SK-N-SH treated with all-trans-retinoic acid at 6 μM for 48 hours (cell line): ENCODE data around the gene DBP.
"Not testable (repeated sequence)": the region's sequence is repeated elsewhere in the genome, so short reads cannot be mapped to it uniquely, and the experiment has no call there.

ENCODE experiments used
- ATAC-seq: fragments of 200-7000 bp; cut with Tn5 transposase; 3 replicates; pipeline ENCODE4 v1.9.1; 2020; ENCODE audit warnings: mild to moderate bottlenecking, moderate library complexity
- ARNTL ChIP-seq: fragments of 450-650 bp; formaldehyde crosslinking; IDR thresholded peaks from 2 replicates; pipeline ENCODE4 v1.5.0; 2020; ENCODE audit warnings: low read depth, mild to moderate bottlenecking, moderate library complexity, borderline replicate concordance
- BACH2 ChIP-seq: fragments of 250-450 bp; sonication (Bioruptor Pico); IDR thresholded peaks from 2 replicates; pipeline ENCODE4 v1.9.0; 2021; ENCODE audit warnings: mild to moderate bottlenecking, borderline replicate concordance
- CREB5 ChIP-seq: fragments of 250-450 bp; sonication (Bioruptor Pico); IDR thresholded peaks from 2 replicates; pipeline ENCODE4 v1.5.1; 2020; ENCODE audit warnings: low read depth, mild to moderate bottlenecking, moderate library complexity
- CSDC2 ChIP-seq: fragments of 250-450 bp; sonication (Bioruptor Pico); IDR thresholded peaks from 2 replicates; pipeline ENCODE4 v1.5.0; 2020; ENCODE audit warnings: mild to moderate bottlenecking, moderate library complexity
- GLIS3 ChIP-seq: fragments of 250-450 bp; sonication (Bioruptor Pico); IDR thresholded peaks from 2 replicates; pipeline ENCODE4 v1.5.0; 2020; ENCODE audit warnings: mild to moderate bottlenecking, moderate library complexity
- OSR1 ChIP-seq: fragments of 250-450 bp; sonication (Bioruptor Pico); IDR thresholded peaks from 2 replicates; pipeline ENCODE4 v1.8.0; 2022; ENCODE audit warnings: moderate library complexity, mild to moderate bottlenecking, inconsistent platforms
- PATZ1 ChIP-seq: fragments of 250-450 bp; sonication (Bioruptor Pico); IDR thresholded peaks from 2 replicates; pipeline ENCODE4 v1.8.0; 2020; ENCODE audit warnings: mild to moderate bottlenecking, moderate library complexity, borderline replicate concordance
- PPARA ChIP-seq: fragments of 250-450 bp; sonication (Bioruptor Pico); IDR thresholded peaks from 2 replicates; pipeline ENCODE4 v1.5.0; 2020; ENCODE audit warnings: mild to moderate bottlenecking, borderline replicate concordance
- RARB ChIP-seq: fragments of 250-450 bp; sonication (Bioruptor Pico); IDR thresholded peaks from 2 replicates; pipeline ENCODE4 v1.8.0; 2021; ENCODE audit warnings: mild to moderate bottlenecking, moderate library complexity
- SNAI2 ChIP-seq: fragments of 250-450 bp; sonication (Bioruptor Pico); IDR thresholded peaks from 2 replicates; pipeline ENCODE4 v1.5.0; 2020; ENCODE audit warnings: mild to moderate bottlenecking, moderate library complexity
- TOX ChIP-seq: fragments of 250-450 bp; sonication (Bioruptor Pico); IDR thresholded peaks from 2 replicates; pipeline ENCODE4 v1.8.0; 2021; ENCODE audit warnings: mild to moderate bottlenecking, moderate library complexity, borderline replicate concordance
- TSHZ2 ChIP-seq: fragments of 250-450 bp; sonication (Bioruptor Pico); IDR thresholded peaks from 2 replicates; pipeline ENCODE4 v1.5.0; 2020; ENCODE audit warnings: mild to moderate bottlenecking, moderate library complexity
- ZC3H10 ChIP-seq: fragments of 250-450 bp; sonication (Bioruptor Pico); IDR thresholded peaks from 2 replicates; pipeline ENCODE4 v1.5.1; 2021; ENCODE audit warnings: mild to moderate bottlenecking, moderate library complexity
- ZNF565 ChIP-seq: fragments of 450-650 bp; formaldehyde crosslinking; conservative IDR thresholded peaks from 2 replicates; pipeline ENCODE4 v1.5.0; 2020; ENCODE audit warnings: low read depth, mild to moderate bottlenecking, moderate library complexity
- ZNF70 ChIP-seq: fragments of 450-650 bp; formaldehyde crosslinking; IDR thresholded peaks from 2 replicates; pipeline ENCODE4 v1.5.0; 2020; ENCODE audit warnings: mild to moderate bottlenecking, moderate library complexity
- ZNF8 ChIP-seq: fragments of 450-650 bp; formaldehyde crosslinking; IDR thresholded peaks from 2 replicates; pipeline ENCODE4 v1.5.0; 2020; ENCODE audit warnings: mild to moderate bottlenecking, moderate library complexity
- TF ChIP-seq, protein P1 (sequence below): fragments of 250-450 bp; sonication (Bioruptor Pico); IDR thresholded peaks from 2 replicates; pipeline ENCODE4 v1.8.0; 2021; ENCODE audit warnings: low read depth, mild to moderate bottlenecking, moderate library complexity, borderline replicate concordance

Gene DBP

DNA sequence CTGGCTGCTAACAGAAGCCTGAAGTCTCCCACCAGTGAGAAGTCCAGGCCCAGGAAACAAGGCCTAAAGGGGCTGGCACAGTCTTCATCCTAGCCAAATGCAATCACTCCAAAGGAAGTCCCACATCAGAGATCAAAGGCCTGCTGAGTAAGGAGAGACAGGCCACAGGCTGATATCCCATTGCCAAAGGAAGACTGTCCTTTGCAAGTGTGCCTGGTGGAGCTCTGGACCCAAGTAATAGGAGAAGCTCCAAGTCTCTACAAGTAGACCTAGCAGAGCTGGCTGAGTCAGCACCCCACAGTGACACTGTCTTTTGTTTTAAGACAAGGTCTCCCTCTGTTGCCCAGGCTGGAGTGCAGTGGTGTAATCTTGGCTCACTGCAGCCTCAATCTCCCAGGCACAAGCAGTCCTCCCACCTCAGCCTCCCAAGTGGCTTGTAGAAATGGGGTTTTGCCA is 4.5 kb downstream of the DBP start (continued):
- no peak for TF ChIP-seq CREB5 (CRISPR knock-in tag)
- no peak for TF ChIP-seq CSDC2

DNA sequence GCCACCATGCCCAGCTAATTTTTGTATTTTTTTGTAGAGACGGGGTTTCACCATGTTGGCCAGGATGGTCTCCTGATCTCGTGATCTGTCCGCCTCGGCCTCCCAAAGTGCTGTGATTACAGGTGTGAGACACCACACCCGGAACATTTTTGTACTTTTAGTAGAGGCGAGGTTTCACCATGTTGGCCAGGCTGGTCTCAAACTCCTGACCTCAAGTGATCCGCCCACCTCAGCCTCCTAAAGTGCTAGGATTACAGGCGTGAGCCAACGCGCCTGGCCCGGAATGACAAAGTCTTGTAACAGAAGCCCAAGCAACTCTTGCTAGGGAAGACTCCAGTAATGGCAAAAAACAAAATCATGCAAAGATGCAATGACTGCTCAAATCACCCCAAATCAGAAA is 4.9 kb downstream of the DBP start:
- ATAC-seq, result not testable (repeated sequence)

DNA sequence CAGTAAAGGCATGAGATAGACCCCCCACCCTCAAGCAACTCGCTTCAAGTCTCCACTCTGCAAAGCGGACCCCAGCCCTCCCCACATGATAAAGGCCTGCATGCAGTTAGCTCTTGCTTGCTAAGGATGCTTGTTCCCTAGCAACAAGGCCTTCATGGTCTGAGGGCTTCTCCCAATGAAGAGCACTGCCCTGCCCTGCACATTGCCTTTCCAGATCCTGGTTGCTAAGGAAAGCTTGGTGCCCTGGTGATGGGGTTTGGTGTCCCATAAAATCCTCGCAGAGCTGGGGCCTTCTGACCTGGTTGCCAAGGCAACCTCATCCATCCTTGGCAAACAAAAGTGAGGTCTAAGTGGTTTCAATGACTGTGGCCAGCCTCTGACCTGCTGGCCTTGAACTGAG is 6.0 kb downstream of the DBP start:
- TF ChIP-seq TOX (CRISPR knock-in tag) (no peak), SNAI2 (CRISPR knock-in tag) (no peak), PPARA (CRISPR knock-in tag) (no peak), OSR1 (CRISPR knock-in tag) (no peak), RARB (CRISPR knock-in tag) (no peak), ZNF70 (CRISPR knock-in tag) (no peak), CREB5 (CRISPR knock-in tag) (no peak), PATZ1 (CRISPR knock-in tag) (no peak)
- no peak for ATAC-seq

DNA sequence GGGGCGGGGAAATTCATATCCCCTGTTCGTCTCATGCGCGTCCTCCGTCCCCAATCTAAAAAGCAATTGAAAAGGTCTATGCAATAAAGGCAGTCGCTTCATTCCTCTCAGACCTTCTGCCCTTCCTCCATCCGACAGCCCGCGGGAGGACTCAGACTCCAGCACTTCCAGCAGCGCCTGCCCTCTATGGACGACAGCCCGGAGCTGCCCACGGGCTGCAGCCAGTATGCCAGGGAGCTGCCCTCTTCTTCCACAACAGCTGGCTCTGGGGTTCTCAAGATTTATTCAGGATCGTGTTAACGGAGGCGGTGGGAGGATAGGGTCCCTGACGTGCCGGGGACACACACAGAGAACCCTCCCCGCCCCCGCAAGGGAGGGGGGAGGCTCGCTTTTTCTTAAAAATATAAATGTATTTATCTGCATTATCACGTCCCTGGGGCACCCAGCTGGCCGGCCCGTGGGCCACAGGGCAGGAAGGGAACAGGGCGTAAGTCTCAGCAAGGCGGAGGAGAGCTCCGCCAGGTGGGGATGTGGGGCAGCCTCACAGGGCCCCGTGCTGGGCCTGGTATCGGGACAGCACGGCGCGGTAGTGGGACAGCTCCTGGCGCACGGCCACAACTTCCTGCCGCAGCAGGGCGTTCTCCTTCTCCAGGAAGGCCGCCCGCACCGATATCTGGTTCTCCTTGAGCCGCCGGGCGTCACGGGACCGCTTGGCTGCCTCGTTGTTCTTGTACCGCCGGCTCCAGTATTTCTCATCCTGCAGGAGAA is 6.7 kb downstream of the DBP start:
- TF ChIP-seq RARB (CRISPR knock-in tag), result no peak
- no peak for TF ChIP-seq ZNF8
- TF ChIP-seq PATZ1 (CRISPR knock-in tag), result no peak
- TF ChIP-seq, protein P1, sequence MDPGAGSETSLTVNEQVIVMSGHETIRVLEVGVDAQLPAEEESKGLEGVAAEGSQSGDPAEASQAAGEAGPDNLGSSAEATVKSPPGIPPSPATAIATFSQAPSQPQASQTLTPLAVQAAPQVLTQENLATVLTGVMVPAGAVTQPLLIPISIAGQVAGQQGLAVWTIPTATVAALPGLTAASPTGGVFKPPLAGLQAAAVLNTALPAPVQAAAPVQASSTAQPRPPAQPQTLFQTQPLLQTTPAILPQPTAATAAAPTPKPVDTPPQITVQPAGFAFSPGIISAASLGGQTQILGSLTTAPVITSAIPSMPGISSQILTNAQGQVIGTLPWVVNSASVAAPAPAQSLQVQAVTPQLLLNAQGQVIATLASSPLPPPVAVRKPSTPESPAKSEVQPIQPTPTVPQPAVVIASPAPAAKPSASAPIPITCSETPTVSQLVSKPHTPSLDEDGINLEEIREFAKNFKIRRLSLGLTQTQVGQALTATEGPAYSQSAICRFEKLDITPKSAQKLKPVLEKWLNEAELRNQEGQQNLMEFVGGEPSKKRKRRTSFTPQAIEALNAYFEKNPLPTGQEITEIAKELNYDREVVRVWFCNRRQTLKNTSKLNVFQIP (CRISPR knock-in tag), result no peak
- no peak for TF ChIP-seq ZC3H10 (CRISPR knock-in tag)
- no peak for TF ChIP-seq SNAI2 (CRISPR knock-in tag)
- TF ChIP-seq OSR1 (CRISPR knock-in tag), result no peak
- TF ChIP-seq PPARA (CRISPR knock-in tag), result no peak
- TF ChIP-seq GLIS3 (CRISPR knock-in tag), result no peak
- TF ChIP-seq ZNF565 (CRISPR knock-in tag), result no peak
- TF ChIP-seq TOX (CRISPR knock-in tag), result no peak
- no peak for TF ChIP-seq ZNF70 (CRISPR knock-in tag)
- no peak for TF ChIP-seq TSHZ2 (CRISPR knock-in tag)
- no peak for TF ChIP-seq ARNTL (CRISPR knock-in tag)
- no peak for TF ChIP-seq BACH2 (CRISPR knock-in tag)
- no peak for ATAC-seq
